Jurkat, Clone E6-1 (cell line): ENCODE measurements around the gene MAPK4.

ENCODE experiments used
- DNase-seq: peaks from one replicate; pipeline ENCODE4 v3.0.0-alpha.2; 2011; ENCODE audit warnings: low read depth, low spot score
- H3K4me3 ChIP-seq: 2 replicates; pipeline ENCODE4 v1.5.1; 2011; ENCODE audit warnings: mild to moderate bottlenecking, low read length, control low read depth, moderate library complexity

Gene MAPK4

GRCh38 chr18:50644146-50644545, 84.3 kb downstream of the MAPK4 start:
- no peak for DNase-seq
- H3K4me3 ChIP-seq: no peak overlapping the region

GRCh38 chr18:50644807-50645206, 84.9 kb downstream of the MAPK4 start:
- DNase-seq: no peak
- H3K4me3 ChIP-seq: no peak overlapping the region

- DNase-seq: no peak
- no peak overlapping the region for H3K4me3 ChIP-seq
These were observed 87.3 kb downstream of the MAPK4 start for GRCh38 chr18:50647237-50647636.

GRCh38 chr18:50647792-50648191, 87.9 kb downstream of the MAPK4 start:
- no peak for DNase-seq

GRCh38 chr18:50649821-50650220, 89.9 kb downstream of the MAPK4 start:
- no peak overlapping the region for H3K4me3 ChIP-seq
- DNase-seq: no peak

More at GRCh38 chr18:50647792-50648191, 87.9 kb downstream of the MAPK4 start:
- no peak overlapping the region for H3K4me3 ChIP-seq

DNA sequence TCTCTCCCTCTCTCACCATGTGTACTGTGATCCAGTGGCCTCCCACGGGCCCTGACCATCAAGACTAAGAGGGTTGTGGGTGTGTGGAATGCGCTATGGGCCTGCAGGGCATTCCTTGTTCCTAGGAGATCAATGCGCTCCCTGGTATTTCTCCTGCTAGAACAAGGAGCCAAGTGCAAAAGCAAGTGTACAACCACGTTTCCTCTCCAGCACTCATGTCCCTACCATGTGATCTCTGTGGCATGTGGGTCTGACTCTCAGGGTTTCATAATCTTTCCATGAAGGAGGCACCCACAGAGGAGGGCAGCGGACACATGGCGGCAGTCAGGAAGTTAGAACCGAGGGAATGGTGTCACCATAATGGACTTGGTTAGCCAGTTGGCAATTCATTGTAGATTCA, 91.4 kb downstream of the MAPK4 start:
- no peak for DNase-seq
- H3K4me3 ChIP-seq: no peak overlapping the region

DNA sequence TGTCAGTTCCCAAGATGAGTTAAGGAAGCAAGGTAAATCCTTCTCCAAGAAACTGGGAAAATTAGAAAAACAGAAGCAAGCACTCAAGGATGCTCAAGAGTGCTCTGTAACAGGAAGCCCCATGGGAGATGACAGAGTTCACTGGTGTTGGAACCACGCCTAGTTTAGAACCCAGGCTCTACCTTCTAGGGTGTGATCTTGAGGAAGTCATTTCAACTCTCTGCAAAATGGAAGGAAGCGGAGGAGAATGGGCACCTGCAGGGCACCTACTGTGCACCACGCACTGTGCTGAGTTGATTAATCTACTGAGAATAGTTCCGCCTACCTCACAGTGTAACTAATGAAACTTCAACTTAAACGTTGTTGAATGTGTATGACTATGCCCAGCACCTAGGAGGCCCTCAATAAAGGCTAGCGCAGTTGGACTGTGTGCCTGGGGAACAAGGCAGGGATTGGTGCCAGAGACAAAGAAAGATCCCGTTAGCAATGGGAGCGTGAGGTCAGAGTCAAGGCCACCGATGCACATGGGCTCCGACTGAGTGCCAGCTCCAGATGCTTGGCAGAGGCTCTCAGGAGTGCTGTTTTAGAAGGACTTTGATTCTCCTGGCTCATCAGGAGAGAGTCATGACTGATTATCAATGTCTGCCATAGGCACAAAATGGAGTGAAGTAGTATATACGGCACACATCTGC, 93.7 kb downstream of the MAPK4 start:
- no peak for DNase-seq
- H3K4me3 ChIP-seq: no peak overlapping the region

GRCh38 chr18:50654211-50654610, 94.3 kb downstream of the MAPK4 start:
- H3K4me3 ChIP-seq: no peak overlapping the region
- DNase-seq: no peak

- H3K4me3 ChIP-seq: no peak overlapping the region
- no peak for DNase-seq
These were observed 95.0 kb downstream of the MAPK4 start for GRCh38 chr18:50654658-50655550.

GRCh38 chr18:50656396-50656795, 96.5 kb downstream of the MAPK4 start:
- H3K4me3 ChIP-seq: no peak overlapping the region
- no peak for DNase-seq

- peak; percentile 17 for DNase-seq
- H3K4me3 ChIP-seq: no peak overlapping the region
These were observed 97.1 kb downstream of the MAPK4 start for GRCh38 chr18:50656841-50657470.

DNA sequence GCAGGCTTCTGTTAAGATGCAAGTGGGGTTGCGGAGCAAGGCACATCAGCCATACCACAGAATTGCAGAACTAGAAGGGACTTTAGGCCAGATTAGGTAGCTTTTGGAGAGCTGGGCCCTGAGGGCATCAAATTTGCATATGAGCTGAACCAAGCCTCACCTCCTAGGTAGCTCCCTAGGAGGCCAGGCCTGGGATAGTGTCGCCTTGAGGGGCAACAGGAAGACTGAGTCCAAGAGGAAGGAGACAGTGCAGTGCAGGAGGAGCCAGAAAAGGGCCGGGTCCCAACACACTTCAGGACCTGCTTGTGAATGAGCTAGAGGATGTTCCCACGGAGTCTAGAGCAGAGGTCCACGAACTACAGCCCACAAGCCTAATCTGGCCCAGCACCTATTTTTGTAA, 98.7 kb downstream of the MAPK4 start:
- no peak for DNase-seq
- H3K4me3 ChIP-seq: no peak overlapping the region

DNA sequence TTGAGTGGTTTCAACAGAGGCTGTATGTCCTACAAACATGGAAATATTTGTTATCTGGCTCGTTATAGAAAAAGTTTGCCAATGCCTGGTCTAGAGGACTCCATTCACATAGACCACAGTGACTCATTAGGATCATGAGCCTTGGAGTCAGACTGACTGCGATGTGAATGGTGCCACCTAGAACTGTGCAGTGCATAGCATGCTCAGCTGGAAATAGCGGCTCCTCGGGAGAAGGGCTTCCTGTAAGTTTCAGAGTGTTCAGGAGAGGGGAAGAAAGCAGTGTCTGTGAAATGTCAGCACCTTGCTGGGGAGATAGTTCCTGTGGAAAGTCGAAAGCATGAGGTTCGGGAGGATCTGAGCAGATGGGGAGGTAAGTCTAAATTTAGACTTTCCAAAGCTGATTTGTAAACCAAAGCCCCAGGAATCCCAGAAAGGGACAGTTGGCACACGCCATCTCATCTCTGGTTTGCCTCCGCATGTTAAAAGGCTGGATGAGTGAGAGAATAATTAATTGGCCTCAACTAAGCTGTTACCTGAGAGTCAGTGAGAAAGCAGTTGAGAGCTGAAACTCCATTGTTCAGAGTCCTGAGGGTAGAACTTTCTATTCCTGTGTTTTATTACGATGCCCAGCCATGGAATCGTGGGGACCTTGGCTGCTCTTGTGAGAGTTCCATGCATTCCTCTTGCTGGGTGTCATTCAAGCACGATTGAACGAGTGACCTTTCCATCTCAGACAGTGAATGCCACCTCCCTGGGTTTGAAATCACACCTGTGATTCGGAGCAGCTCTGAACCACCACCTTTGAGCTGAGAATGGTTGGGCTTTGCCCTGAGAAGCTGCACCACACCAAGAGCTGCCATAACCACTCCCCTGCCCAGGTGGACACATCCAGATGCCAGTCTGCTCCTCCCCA, 99.5 kb downstream of the MAPK4 start:
- H3K4me3 ChIP-seq: no peak overlapping the region
- no peak for DNase-seq

DNA sequence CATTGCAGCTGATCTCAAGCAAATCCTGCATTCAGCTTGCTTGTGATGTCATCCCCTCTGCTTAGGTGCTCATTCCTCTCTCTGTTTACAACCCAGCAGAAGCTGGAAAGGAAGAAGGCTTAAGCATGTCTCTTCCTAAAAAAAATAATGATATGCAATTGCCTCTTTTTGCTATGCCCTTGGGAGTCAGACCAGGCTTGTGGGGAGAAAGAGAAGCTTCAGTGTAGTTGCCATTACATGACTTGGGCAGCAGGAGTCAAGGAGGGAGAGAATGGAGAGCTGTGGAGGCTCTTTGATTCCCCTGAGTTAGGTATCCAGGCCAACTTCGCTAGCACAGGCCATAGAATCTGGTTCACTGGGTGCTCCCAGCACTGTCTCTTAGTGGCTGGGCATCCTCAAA, 101.1 kb downstream of the MAPK4 start:
- no peak overlapping the region for H3K4me3 ChIP-seq
- no peak for DNase-seq

DNA sequence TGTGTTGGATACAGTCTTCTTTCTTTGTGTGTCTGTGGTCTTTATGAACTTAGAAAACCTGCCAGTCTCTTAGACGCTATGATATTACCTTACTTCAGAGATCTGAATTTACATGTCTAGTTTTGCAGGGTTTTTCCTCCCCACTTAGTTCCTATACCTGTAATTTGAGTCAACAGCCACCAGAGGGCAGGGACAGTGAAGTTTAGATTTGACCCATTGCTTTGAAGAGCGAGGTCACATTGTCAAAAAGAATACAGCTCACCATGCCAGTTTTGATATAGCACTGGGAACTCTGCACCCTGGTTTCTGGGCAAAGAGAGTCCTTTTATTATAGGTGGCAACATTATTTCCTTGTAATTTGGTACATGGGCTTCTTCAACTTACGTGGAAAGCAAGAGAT, 102.3 kb downstream of the MAPK4 start:
- no peak overlapping the region for H3K4me3 ChIP-seq
- peak; percentile 7 for DNase-seq

- no peak for DNase-seq
- no peak overlapping the region for H3K4me3 ChIP-seq
These were observed 103.0 kb downstream of the MAPK4 start for GRCh38 chr18:50662775-50663383.

- H3K4me3 ChIP-seq: no peak overlapping the region
- DNase-seq: no peak
These were observed 103.9 kb downstream of the MAPK4 start for GRCh38 chr18:50663626-50664441.

- no peak for DNase-seq
- H3K4me3 ChIP-seq: no peak overlapping the region
These were observed 105.1 kb downstream of the MAPK4 start for GRCh38 chr18:50665015-50665414.
